BLaER1 (cell line): ENCODE measurements around the gene SACS.
"Not testable (repeated sequence)": the region's sequence is repeated elsewhere in the genome, so short reads cannot be mapped to it uniquely, and the experiment has no call there.

Experiments
- H3K27ac ChIP-seq: shearing (Covaris generic); formaldehyde crosslinking; 2 replicates; pipeline ENCODE4 v1.8.1; 2022
- H3K27me3 ChIP-seq: shearing (Covaris generic); formaldehyde crosslinking; 2 replicates; pipeline ENCODE4 v1.8.1; 2022
- H3K36me3 ChIP-seq: shearing (Covaris generic); formaldehyde crosslinking; 2 replicates; pipeline ENCODE4 v1.8.1; 2022
- H3K4me1 ChIP-seq: shearing (Covaris generic); formaldehyde crosslinking; 2 replicates; pipeline ENCODE4 v1.8.1; 2022
- H3K4me2 ChIP-seq: shearing (Covaris generic); formaldehyde crosslinking; 2 replicates; pipeline ENCODE4 v1.8.1; 2022
- H3K4me3 ChIP-seq: shearing (Covaris generic); formaldehyde crosslinking; 2 replicates; pipeline ENCODE4 v1.8.1; 2022
- H3K9ac ChIP-seq: shearing (Covaris generic); formaldehyde crosslinking; 2 replicates; pipeline ENCODE4 v1.8.1; 2022
- H3K9me3 ChIP-seq: shearing (Covaris generic); formaldehyde crosslinking; 2 replicates; pipeline ENCODE4 v1.8.1; 2022
- H4K20me1 ChIP-seq: shearing (Covaris generic); formaldehyde crosslinking; 2 replicates; pipeline ENCODE4 v1.8.1; 2022
- Cebpa-rat ChIP-seq: shearing (Covaris generic); IDR thresholded peaks from 2 replicates; pipeline ENCODE4 v1.8.1; 2022

SACS gene

GRCh38 chr13:23411706-23412105 lies 21.8 kb downstream of the SACS start:
- Histone ChIP-seq H3K9ac (no peak overlapping the region), H3K4me1 (no peaks in the 10 kb centered on the region)

GRCh38 chr13:23411220-23411619 lies 22.3 kb downstream of the SACS start:
- H3K9ac ChIP-seq: no peak overlapping the region
- no peaks in the 10 kb centered on the region for H3K4me1 ChIP-seq
- no peaks in the 10 kb centered on the region for H3K9me3 ChIP-seq
- H3K36me3 ChIP-seq: no peaks in the 10 kb centered on the region
- no peaks in the 10 kb centered on the region for H4K20me1 ChIP-seq
- no peak overlapping the region for H3K4me3 ChIP-seq
- H3K27me3 ChIP-seq: no peaks in the 10 kb centered on the region
- H3K27ac ChIP-seq: no peak overlapping the region
- no peak overlapping the region for H3K4me2 ChIP-seq
- TF ChIP-seq Cebpa-rat: no peak

More at GRCh38 chr13:23411706-23412105, 21.8 kb downstream of the SACS start:
- TF ChIP-seq Cebpa-rat: no peak
- H3K9me3 ChIP-seq: no peaks in the 10 kb centered on the region
- H3K4me2 ChIP-seq: no peak overlapping the region
- no peak overlapping the region for H3K4me3 ChIP-seq
- H4K20me1 ChIP-seq: no peaks in the 10 kb centered on the region
- H3K27ac ChIP-seq: no peak overlapping the region
- H3K36me3 ChIP-seq: no peaks in the 10 kb centered on the region
- H3K27me3 ChIP-seq: no peaks in the 10 kb centered on the region

GRCh38 chr13:23408026-23408425 lies 25.5 kb downstream of the SACS start:
- no peaks in the 10 kb centered on the region for H3K9me3 ChIP-seq
- TF ChIP-seq Cebpa-rat: no peak

DNA sequence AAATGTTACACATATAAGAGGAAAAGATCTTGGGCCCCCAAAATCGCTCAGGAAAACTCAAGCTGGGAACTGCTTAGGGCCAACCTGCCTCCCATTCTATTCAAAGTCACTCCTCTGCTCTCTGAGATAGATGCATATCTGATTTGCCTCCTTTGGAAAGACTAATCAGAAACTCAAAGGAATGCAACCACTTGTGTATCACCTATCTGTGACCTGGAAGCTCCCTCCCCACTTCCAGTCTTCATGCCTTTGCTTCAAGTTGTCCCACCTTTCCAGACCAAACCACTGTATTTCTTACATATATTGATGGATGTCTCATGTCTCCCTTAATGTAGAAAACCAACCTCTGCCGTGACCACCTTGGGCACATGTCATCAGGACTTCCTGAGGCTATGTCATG lies 32.3 kb downstream of the SACS start:
- not testable (repeated sequence) for H3K4me3 ChIP-seq, H3K9ac ChIP-seq, H4K20me1 ChIP-seq, H3K36me3 ChIP-seq, H3K4me1 ChIP-seq, H3K4me2 ChIP-seq, H3K27ac ChIP-seq, H3K27me3 ChIP-seq
- H3K9me3 ChIP-seq: peaks cover 12% of the 10 kb centered on the region

More at GRCh38 chr13:23408026-23408425, 25.5 kb downstream of the SACS start:
- no peak overlapping the region for H3K27ac ChIP-seq
- no peaks in the 10 kb centered on the region for H3K36me3 ChIP-seq
- no peak overlapping the region for H3K4me2 ChIP-seq
- H3K9ac ChIP-seq: no peak overlapping the region
- H4K20me1 ChIP-seq: no peaks in the 10 kb centered on the region
- H3K4me3 ChIP-seq: no peak overlapping the region
- H3K4me1 ChIP-seq: no peaks in the 10 kb centered on the region
- no peaks in the 10 kb centered on the region for H3K27me3 ChIP-seq

GRCh38 chr13:23399347-23399746 lies 34.2 kb downstream of the SACS start:
- TF ChIP-seq Cebpa-rat: no peak
- H4K20me1 ChIP-seq: no peaks in the 10 kb centered on the region

GRCh38 chr13:23394821-23395220 lies 38.7 kb downstream of the SACS start:
- Histone ChIP-seq H3K36me3 (no peaks in the 10 kb centered on the region), H3K4me1 (no peaks in the 10 kb centered on the region), H3K27me3 (no peaks in the 10 kb centered on the region), H4K20me1 (no peaks in the 10 kb centered on the region), H3K4me2 (no peak overlapping the region), H3K9me3 (peaks cover 10% of the 10 kb centered on the region), H3K4me3 (no peak overlapping the region), H3K9ac (no peak overlapping the region), H3K27ac (no peak overlapping the region)
- TF ChIP-seq Cebpa-rat: no peak

More at GRCh38 chr13:23399347-23399746, 34.2 kb downstream of the SACS start:
- H3K27ac ChIP-seq: no peak overlapping the region
- no peak overlapping the region for H3K9ac ChIP-seq
- no peak overlapping the region for H3K4me2 ChIP-seq
- no peaks in the 10 kb centered on the region for H3K4me1 ChIP-seq
- H3K4me3 ChIP-seq: no peak overlapping the region
- no peaks in the 10 kb centered on the region for H3K36me3 ChIP-seq
- peaks cover 12% of the 10 kb centered on the region for H3K9me3 ChIP-seq
- no peaks in the 10 kb centered on the region for H3K27me3 ChIP-seq

- no peaks in the 10 kb centered on the region for H3K4me1 ChIP-seq
- no peaks in the 10 kb centered on the region for H4K20me1 ChIP-seq
- no peaks in the 10 kb centered on the region for H3K9me3 ChIP-seq
- H3K27me3 ChIP-seq: no peaks in the 10 kb centered on the region
- H3K4me2 ChIP-seq: no peak overlapping the region
- H3K27ac ChIP-seq: no peak overlapping the region
- no peaks in the 10 kb centered on the region for H3K36me3 ChIP-seq
- H3K9ac ChIP-seq: no peak overlapping the region
- TF ChIP-seq Cebpa-rat: no peak
- H3K4me3 ChIP-seq: no peak overlapping the region
Observed at GRCh38 chr13:23392925-23393645, 40.4 kb downstream of the SACS start.

DNA sequence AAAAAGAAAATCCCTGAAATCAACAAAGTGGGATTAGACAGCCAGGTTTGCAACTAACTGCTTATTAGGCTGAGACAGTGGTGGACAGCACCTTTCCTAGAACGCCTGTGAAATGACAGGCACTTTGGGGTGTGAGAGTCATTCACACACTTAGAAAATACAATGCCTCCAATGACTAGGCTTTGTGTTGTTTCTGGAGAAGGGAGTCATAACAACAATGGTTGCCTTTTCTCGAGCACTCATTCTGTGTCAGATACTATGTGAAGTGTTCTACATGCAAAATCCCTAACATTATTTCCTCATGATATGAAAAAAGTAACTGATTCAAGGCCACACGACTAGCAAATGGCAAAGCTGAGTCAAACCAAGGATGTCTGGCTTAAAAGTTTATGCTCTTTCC lies 41.2 kb downstream of the SACS start:
- TF ChIP-seq Cebpa-rat: no peak
- no peaks in the 10 kb centered on the region for H3K9me3 ChIP-seq
- H3K36me3 ChIP-seq: no peaks in the 10 kb centered on the region
- H3K4me1 ChIP-seq: no peaks in the 10 kb centered on the region
- H3K27me3 ChIP-seq: no peaks in the 10 kb centered on the region
- H3K27ac ChIP-seq: no peak overlapping the region
- H4K20me1 ChIP-seq: no peaks in the 10 kb centered on the region
- no peak overlapping the region for H3K4me3 ChIP-seq
- no peak overlapping the region for H3K4me2 ChIP-seq
- no peak overlapping the region for H3K9ac ChIP-seq

DNA sequence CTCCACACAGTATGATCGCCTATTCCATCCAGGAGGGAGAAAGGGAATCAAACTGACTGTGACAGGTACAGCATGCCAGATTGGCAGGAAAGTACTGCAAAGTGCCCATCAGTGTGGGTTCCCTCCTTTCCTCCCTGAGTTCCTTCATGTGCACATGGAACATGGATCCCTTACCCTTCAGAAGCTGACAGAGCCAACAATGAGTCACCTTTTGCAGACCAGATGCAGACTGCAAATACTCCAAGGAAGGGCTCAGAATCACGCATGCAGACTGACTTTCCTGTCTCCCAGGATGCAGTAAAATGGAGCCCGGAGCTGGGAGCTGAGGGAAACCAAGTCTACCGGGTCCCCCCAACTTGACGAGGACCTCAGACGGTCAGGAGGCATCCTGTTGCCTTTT lies 41.8 kb downstream of the SACS start:
- Histone ChIP-seq H4K20me1 (no peaks in the 10 kb centered on the region), H3K27me3 (no peaks in the 10 kb centered on the region), H3K36me3 (no peaks in the 10 kb centered on the region), H3K9me3 (no peaks in the 10 kb centered on the region), H3K27ac (no peak overlapping the region), H3K4me1 (no peaks in the 10 kb centered on the region), H3K9ac (no peak overlapping the region), H3K4me3 (no peak overlapping the region), H3K4me2 (no peak overlapping the region)
- TF ChIP-seq Cebpa-rat: no peak

DNA sequence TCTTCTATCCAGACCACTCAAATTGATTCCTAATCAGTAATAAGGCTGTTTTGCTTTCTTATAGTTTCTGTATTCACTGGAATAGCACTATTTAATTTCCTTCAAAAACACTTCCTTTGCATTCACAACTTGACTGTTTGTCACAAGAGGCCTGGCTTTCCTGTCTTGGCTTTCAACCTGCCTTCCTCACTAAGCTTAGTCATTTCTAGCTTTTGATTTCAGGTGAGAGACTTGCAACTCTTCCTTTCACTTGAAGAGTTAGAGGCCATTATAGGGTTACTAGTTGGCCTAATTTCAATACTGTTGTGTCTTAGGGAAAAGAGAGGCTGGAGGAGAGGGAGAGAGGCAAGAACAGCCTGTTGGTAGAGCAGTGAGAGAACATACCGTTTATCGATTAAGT lies 47.0 kb downstream of the SACS start:
- H3K36me3 ChIP-seq: no peaks in the 10 kb centered on the region
- no peak for TF ChIP-seq Cebpa-rat
- H3K4me2 ChIP-seq: no peak overlapping the region
- no peaks in the 10 kb centered on the region for H4K20me1 ChIP-seq
- no peak overlapping the region for H3K27ac ChIP-seq
- H3K9ac ChIP-seq: no peak overlapping the region
- H3K4me1 ChIP-seq: peaks cover 9% of the 10 kb centered on the region
- H3K27me3 ChIP-seq: no peaks in the 10 kb centered on the region
- no peak overlapping the region for H3K4me3 ChIP-seq
- H3K9me3 ChIP-seq: no peaks in the 10 kb centered on the region

DNA sequence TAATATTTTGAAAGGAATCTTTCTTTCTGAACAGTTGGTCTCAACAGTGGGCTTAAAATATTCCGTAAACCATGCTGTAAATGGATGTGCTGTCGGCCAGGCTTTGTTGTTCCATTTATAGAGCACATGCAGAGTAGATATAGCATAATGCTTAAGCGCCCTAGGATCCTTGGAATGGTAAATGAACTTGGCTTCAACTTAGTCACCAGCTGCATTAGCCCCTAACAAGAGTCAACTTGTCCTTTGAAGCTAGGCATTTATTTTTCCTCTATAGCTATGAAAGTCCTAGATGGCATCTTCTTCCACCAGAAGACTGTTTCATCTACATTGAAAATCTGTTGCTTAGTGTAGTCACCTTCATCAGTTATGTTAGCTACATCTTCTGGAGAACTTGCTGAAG lies 47.6 kb downstream of the SACS start:
- Histone ChIP-seq H3K4me2 (no peak overlapping the region), H3K9ac (no peak overlapping the region), H4K20me1 (no peaks in the 10 kb centered on the region), H3K9me3 (no peaks in the 10 kb centered on the region), H3K36me3 (no peaks in the 10 kb centered on the region), H3K27ac (no peak overlapping the region), H3K4me1 (peaks cover 15% of the 10 kb centered on the region), H3K27me3 (no peaks in the 10 kb centered on the region), H3K4me3 (no peak overlapping the region)
- TF ChIP-seq Cebpa-rat: no peak
